Effector memory CD8-positive, alpha-beta T cell (primary cell): Measurements from ENCODE around the gene GLG1.

ENCODE experiments used
- ATAC-seq: fragments of 150-1000 bp; cut with Tn5 transposase; replicated peaks from 2 replicates; pipeline ENCODE4 v1.10.0; 2021; ENCODE audit warnings: mild to moderate bottlenecking, moderate library complexity
- DNase-seq, 3 experiments: peaks; one replicate each; pipeline ENCODE4 v3.0.0; 2021
- H3K27ac Mint-ChIP-seq, 2 donors: one replicate each; pipeline ENCODE4 v1.8.0; 2022; ENCODE audit warnings: mild to moderate bottlenecking in 2 of 2, mixed read lengths in 2 of 2, moderate library complexity in 2 of 2
- H3K27me3 Mint-ChIP-seq, 2 donors: one replicate each; pipeline ENCODE4 v1.8.0; 2022; ENCODE audit warnings: mixed read lengths in 2 of 2
- H3K36me3 Mint-ChIP-seq: one replicate; pipeline ENCODE4 v1.8.0; 2022; ENCODE audit warnings: mild to moderate bottlenecking, moderate library complexity, mixed read lengths; ENCODE audit not compliant: insufficient read depth
- H3K4me1 Mint-ChIP-seq, 2 donors: one replicate each; pipeline ENCODE4 v1.8.0; 2022; ENCODE audit warnings: low read depth in 2 of 2, mixed read lengths in 2 of 2
- H3K4me3 Mint-ChIP-seq, 2 donors: one replicate each; pipeline ENCODE4 v1.8.0; 2022; ENCODE audit warnings: mild to moderate bottlenecking in 2 of 2, mixed read lengths in 2 of 2, moderate library complexity in 2 of 2
- H3K9me3 Mint-ChIP-seq, 2 donors: one replicate each; pipeline ENCODE4 v1.8.0; 2022; ENCODE audit warnings: mixed read lengths in 2 of 2

Gene GLG1

GRCh38 chr16:74626741-74627416 lies 20.0 kb upstream of the GLG1 start:
- Mint-ChIP-seq H3K4me3 (no peak overlapping the region), H3K27me3 (no peaks in the 10 kb centered on the region), H3K9me3 (no peaks in the 10 kb centered on the region), H3K27ac (peak overlapping the region; percentile 65 to 79), H3K4me1 (peaks cover 6 to 10% of the 10 kb centered on the region in 2 donors), H3K36me3 (peaks cover 86% of the 10 kb centered on the region)
- DNase-seq (no peak), ATAC-seq (no peak)

GRCh38 chr16:74625500-74626350 lies 18.8 kb upstream of the GLG1 start:
- DNase-seq (no peak), ATAC-seq (no peak)
- H3K27me3 Mint-ChIP-seq: no peaks in the 10 kb centered on the region
- no peak overlapping the region for H3K4me3 Mint-ChIP-seq
- H3K36me3 Mint-ChIP-seq: peaks cover 81% of the 10 kb centered on the region
- no peaks in the 10 kb centered on the region for H3K9me3 Mint-ChIP-seq
- peaks cover 6 to 10% of the 10 kb centered on the region in 2 donors for H3K4me1 Mint-ChIP-seq
- H3K27ac Mint-ChIP-seq: peak overlapping the region; percentile 6 to 44

- no peak for DNase-seq
- Mint-ChIP-seq H3K9me3 (no peaks in the 10 kb centered on the region), H3K4me3 (no peak overlapping the region), H3K36me3 (peaks cover 73% of the 10 kb centered on the region), H3K27ac (no peak overlapping the region), H3K27me3 (no peaks in the 10 kb centered on the region), H3K4me1 (peaks cover 6 to 10% of the 10 kb centered on the region in 2 donors)
- ATAC-seq: no peak
These were observed 16.9 kb upstream of the GLG1 start for GRCh38 chr16:74623839-74624235.

- peak in 1 of 3 experiments; percentile 11 for DNase-seq
- Mint-ChIP-seq H3K4me1 (peaks cover 6 to 10% of the 10 kb centered on the region in 2 donors), H3K9me3 (no peaks in the 10 kb centered on the region), H3K27me3 (no peaks in the 10 kb centered on the region), H3K36me3 (peaks cover 68% of the 10 kb centered on the region), H3K27ac (peak overlapping the region in 1 of 2 donors; percentile 50), H3K4me3 (no peak overlapping the region)
- ATAC-seq: peak; percentile 65
These were observed 16.4 kb upstream of the GLG1 start for GRCh38 chr16:74623214-74623838.

DNA sequence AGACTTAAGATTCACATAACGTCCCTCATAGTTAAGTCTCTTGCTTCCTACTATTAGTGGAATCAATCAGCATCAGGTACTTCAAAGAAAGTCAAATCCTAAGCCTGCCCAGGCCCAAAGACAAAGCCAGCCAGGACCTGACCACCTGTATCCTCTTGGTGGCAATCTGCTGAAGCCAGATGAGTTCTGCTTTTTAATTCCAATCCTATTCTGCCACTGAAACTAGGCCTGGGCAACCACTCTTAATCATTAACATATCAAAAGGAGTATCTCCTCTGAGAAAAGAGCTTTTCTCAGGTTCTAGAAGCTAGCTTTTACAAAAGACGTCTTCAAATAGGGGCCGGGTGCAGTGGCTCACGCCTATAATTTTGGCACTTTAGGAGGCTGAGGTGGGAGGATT lies 15.1 kb upstream of the GLG1 start:
- ATAC-seq: no peak
- Mint-ChIP-seq H3K4me3 (no peak overlapping the region), H3K9me3 (no peaks in the 10 kb centered on the region), H3K36me3 (peaks cover 56% of the 10 kb centered on the region), H3K27ac (no peak overlapping the region), H3K27me3 (no peaks in the 10 kb centered on the region), H3K4me1 (peaks cover 6% of the 10 kb centered on the region in 2 donors)
- DNase-seq: no peak

DNA sequence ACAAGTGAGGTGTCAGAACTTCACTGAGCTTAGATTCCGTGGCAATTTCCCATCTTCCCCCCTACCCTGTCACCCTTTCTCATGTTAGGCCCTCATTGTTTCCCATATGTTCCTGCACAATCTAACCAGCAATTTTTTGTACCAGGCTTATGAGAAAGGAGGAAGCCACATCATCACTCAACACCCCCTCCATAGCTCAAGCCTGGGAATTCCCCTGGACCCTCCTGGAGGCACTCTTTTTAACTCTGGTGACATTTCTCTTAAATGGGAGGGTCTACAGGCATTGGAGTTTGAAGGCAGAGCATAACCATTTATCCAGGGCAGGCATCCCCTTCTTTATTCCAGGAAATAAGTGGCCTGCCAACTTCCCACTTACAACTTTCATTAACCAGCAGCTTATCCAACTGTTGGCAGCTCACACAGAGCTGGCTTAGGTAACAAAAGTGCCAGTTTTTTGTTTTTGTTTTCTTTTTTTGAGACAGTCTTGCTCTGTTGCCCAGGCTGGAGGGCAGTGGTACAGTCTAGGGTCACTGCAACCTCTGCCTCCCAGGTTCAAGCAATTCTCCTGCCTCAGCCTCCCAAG lies 10.4 kb upstream of the GLG1 start:
- H3K4me1 Mint-ChIP-seq: no peaks in the 10 kb centered on the region
- no peak overlapping the region for H3K4me3 Mint-ChIP-seq
- no peaks in the 10 kb centered on the region for H3K9me3 Mint-ChIP-seq
- ATAC-seq: no peak
- DNase-seq: no peak
- H3K27me3 Mint-ChIP-seq: no peaks in the 10 kb centered on the region
- peak overlapping the region in 1 of 2 donors; percentile 31 for H3K27ac Mint-ChIP-seq
- peaks cover 22% of the 10 kb centered on the region for H3K36me3 Mint-ChIP-seq

- no peak for DNase-seq
- Mint-ChIP-seq H3K9me3 (no peaks in the 10 kb centered on the region), H3K4me3 (no peak overlapping the region), H3K36me3 (peaks cover 12% of the 10 kb centered on the region), H3K4me1 (peaks cover 4 to 13% of the 10 kb centered on the region in 2 donors), H3K27ac (peak overlapping the region in 1 of 2 donors; percentile 44), H3K27me3 (no peaks in the 10 kb centered on the region)
- ATAC-seq: no peak
These were observed 4.8 kb upstream of the GLG1 start for GRCh38 chr16:74611721-74612120.

DNA sequence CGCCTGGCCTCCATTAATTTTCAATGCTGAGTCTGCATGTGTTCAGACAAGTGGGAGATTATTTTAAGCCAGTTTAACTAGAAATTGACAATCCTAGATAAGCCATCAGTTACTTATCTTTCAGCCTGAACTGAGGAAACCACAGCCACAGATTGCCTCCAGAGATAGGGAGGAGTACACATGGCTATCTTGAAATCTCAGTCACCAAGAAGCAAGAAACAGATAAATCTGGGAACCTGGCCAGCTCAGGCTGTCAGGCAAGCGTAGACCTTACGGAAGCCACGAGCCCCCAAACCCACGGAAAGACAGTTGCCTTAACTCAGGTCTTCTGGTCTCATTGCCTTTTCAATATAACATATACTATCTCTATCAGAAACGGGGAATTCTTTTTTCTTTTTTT lies 2.0 kb upstream of the GLG1 start:
- H3K4me1 Mint-ChIP-seq: peaks cover 28 to 31% of the 10 kb centered on the region in 2 donors
- peak overlapping the region; percentile 22 to 59 for H3K4me3 Mint-ChIP-seq
- H3K36me3 Mint-ChIP-seq: peaks cover 19% of the 10 kb centered on the region
- no peaks in the 10 kb centered on the region for H3K27me3 Mint-ChIP-seq
- DNase-seq (peak; percentile 15 to 41 (median 36)), ATAC-seq (peak; percentile 30)
- H3K9me3 Mint-ChIP-seq: no peaks in the 10 kb centered on the region
- peak overlapping the region in 1 of 2 donors; percentile 53 for H3K27ac Mint-ChIP-seq

- ATAC-seq (no peak), DNase-seq (no peak)
- peak overlapping the region; percentile 22 to 59 for H3K4me3 Mint-ChIP-seq
- H3K36me3 Mint-ChIP-seq: peaks cover 23% of the 10 kb centered on the region
- H3K27ac Mint-ChIP-seq: no peak overlapping the region
- no peaks in the 10 kb centered on the region for H3K27me3 Mint-ChIP-seq
- H3K4me1 Mint-ChIP-seq: peaks cover 34 to 36% of the 10 kb centered on the region in 2 donors
- no peaks in the 10 kb centered on the region for H3K9me3 Mint-ChIP-seq
These were observed 1.5 kb upstream of the GLG1 start for GRCh38 chr16:74608381-74608780.

DNA sequence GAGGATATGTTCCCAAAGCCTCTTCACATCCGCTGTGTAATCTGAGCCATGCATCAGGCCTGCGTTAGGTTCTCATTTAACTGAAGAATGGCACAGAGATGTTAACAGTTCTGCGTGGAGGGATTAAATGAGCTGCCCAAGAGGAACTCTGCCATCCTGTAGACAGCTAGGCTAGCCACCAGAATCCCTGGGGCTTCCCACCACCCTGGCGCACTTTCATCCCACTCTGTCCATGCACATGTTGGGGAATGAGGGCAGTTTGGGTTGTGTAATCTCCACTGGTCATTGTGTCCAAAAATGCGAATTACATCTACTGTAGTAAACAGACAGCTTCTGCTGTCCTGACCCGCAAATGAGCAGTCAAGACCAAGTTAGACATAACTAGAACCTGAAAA lies 1.0 kb upstream of the GLG1 start:
- H3K4me3 Mint-ChIP-seq: peak overlapping the region; percentile 10 to 97
- H3K27ac Mint-ChIP-seq: peak overlapping the region in 1 of 2 donors; percentile 97
- DNase-seq (no peak), ATAC-seq (no peak)
- no peaks in the 10 kb centered on the region for H3K9me3 Mint-ChIP-seq
- H3K4me1 Mint-ChIP-seq: peaks cover 36 to 37% of the 10 kb centered on the region in 2 donors
- no peaks in the 10 kb centered on the region for H3K27me3 Mint-ChIP-seq
- peaks cover 23% of the 10 kb centered on the region for H3K36me3 Mint-ChIP-seq

DNA sequence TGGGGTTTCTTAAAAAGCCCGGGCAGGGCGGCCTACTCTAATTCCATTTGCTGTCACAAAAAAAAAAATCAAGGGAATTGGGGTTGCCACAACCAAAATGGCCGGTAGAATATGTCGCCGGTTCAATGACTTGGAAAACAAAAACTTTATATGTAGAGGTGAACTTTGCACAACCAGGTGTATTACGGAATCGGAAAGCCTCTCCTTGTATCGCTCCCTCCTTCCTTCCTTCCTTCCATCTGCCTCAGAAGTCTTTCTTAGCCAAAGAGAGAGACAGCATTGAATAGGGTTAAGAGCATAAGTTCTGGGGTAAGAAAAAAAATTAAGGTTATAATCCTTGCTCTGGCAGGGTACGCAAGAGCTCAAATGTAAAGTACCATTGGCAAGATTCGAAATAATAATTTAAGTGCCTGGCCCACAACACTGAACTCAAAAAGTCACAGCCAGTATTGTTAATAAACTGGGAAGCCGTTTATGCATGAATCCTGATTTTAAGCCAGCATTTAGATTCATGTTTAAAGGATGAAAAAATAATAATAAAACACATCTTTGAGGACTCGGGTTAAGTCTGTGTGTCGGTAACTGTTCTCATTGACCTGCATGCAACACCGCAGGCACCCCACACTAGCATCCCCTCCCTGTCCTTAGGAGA lies 522 bp upstream of the GLG1 start:
- Mint-ChIP-seq H3K27me3 (no peaks in the 10 kb centered on the region), H3K36me3 (peaks cover 25% of the 10 kb centered on the region), H3K27ac (peak overlapping the region; percentile 95 to 97), H3K9me3 (no peaks in the 10 kb centered on the region), H3K4me1 (peaks cover 40 to 42% of the 10 kb centered on the region in 2 donors), H3K4me3 (peak overlapping the region; percentile 97 to 99)
- DNase-seq: no peak
- ATAC-seq: no peak

- ATAC-seq: no peak
- Mint-ChIP-seq H3K27me3 (no peaks in the 10 kb centered on the region), H3K4me3 (peak overlapping the region; percentile 97 to 99), H3K4me1 (peaks cover 44 to 49% of the 10 kb centered on the region in 2 donors), H3K36me3 (peaks cover 24% of the 10 kb centered on the region), H3K27ac (peak overlapping the region; percentile 95 to 97), H3K9me3 (no peaks in the 10 kb centered on the region)
- no peak for DNase-seq
These were observed 981 bp downstream of the GLG1 start for GRCh38 chr16:74605746-74606520.
